IMR-90 (cell line): Measurements from ENCODE around the gene GTSE1. TPM values are rescaled to one million over a fixed set of nuclear protein-coding genes. Genes with fewer than 3 reads are reported as not detected.

Experiments
- ATAC-seq: fragments of 200-7000 bp; cut with Tn5 transposase; 2 replicates; pipeline ENCODE4 v1.9.1; 2020; ENCODE audit warnings: low read depth, mild to moderate bottlenecking, moderate library complexity
- BruUV-seq: library from RNA; stranded (reverse); fragments of 400-500 nt; replicated peaks from 2 replicates; lab custom pipeline; 2021; lab: Mats Ljungman, UMichigan
- CTCF ChIA-PET: fragments of 300-600 bp; formaldehyde crosslinking; extraction: SDS; loops from one replicate; lab custom pipeline; 2021; ENCODE audit warnings: antibody characterized with exemption; lab: Yijun Ruan, JAX
- POLR2A ChIA-PET: fragments of 300-600 bp; sonication (Branson Sonifier 250); formaldehyde crosslinking; loops from one replicate; lab custom pipeline; 2022; ENCODE audit warnings: antibody characterized with exemption; ENCODE audit not compliant: unreplicated experiment; lab: Charles Lee
- DNase-seq: peaks from one replicate; pipeline ENCODE4 v3.0.0; 2013
- H2AFZ ChIP-seq: replicated peaks from 2 replicates; pipeline ENCODE3; 2013; ENCODE audit warnings: low read length, mild to moderate bottlenecking; ENCODE audit not compliant: poor library complexity
- H2AK5ac ChIP-seq: 2 replicates; pipeline ENCODE4 v1.6.1; 2013; ENCODE audit warnings: low read depth, low read length, inconsistent platforms
- H2AK9ac ChIP-seq: replicated peaks from 2 replicates; pipeline ENCODE3; 2013; ENCODE audit warnings: mild to moderate bottlenecking, low read depth, low read length, moderate library complexity; ENCODE audit not compliant: poor library complexity
- H2BK120ac ChIP-seq: 2 replicates; pipeline ENCODE4 v1.6.1; 2013; ENCODE audit warnings: low read depth, low read length, inconsistent platforms
- H2BK15ac ChIP-seq: 3 replicates; pipeline ENCODE4 v1.6.1; 2013; ENCODE audit warnings: low read depth, low read length, inconsistent platforms
- H2BK20ac ChIP-seq: 2 replicates; pipeline ENCODE4 v1.6.1; 2013; ENCODE audit warnings: low read depth, mild to moderate bottlenecking, inconsistent platforms, low read length, moderate library complexity
- H2BK5ac ChIP-seq: 2 replicates; pipeline ENCODE4 v1.6.1; 2013; ENCODE audit warnings: mild to moderate bottlenecking, low read depth, low read length, inconsistent platforms; ENCODE audit not compliant: poor library complexity, severe bottlenecking
- H3K14ac ChIP-seq: replicated peaks from 2 replicates; pipeline ENCODE4 v1.6.1; 2013; ENCODE audit warnings: low read depth, low read length, inconsistent platforms
- H3K18ac ChIP-seq: 2 replicates; pipeline ENCODE4 v1.6.1; 2013; ENCODE audit warnings: low read depth, low read length, control low read depth
- H3K23ac ChIP-seq: 2 replicates; pipeline ENCODE4 v1.6.1; 2013; ENCODE audit warnings: low read depth, low read length, inconsistent platforms
- H3K27ac ChIP-seq: 2 replicates; pipeline ENCODE4 v1.5.1; 2013; ENCODE audit warnings: mild to moderate bottlenecking, control low read depth, low read length; ENCODE audit not compliant: insufficient read depth
- H3K27me3 ChIP-seq: 2 replicates; pipeline ENCODE4 v1.6.1; 2013; ENCODE audit warnings: low read length; ENCODE audit not compliant: control insufficient read depth, insufficient read depth
- H3K36me3 ChIP-seq: 2 replicates; pipeline ENCODE4 v1.6.1; 2013; ENCODE audit warnings: low read length, mixed read lengths; ENCODE audit not compliant: control insufficient read depth, insufficient read depth
- H3K4ac ChIP-seq: 2 replicates; pipeline ENCODE4 v1.6.1; 2013; ENCODE audit warnings: low read depth, low read length, inconsistent platforms
- H3K4me1 ChIP-seq: 2 replicates; pipeline ENCODE4 v1.6.1; 2013; ENCODE audit warnings: low read length, mixed read lengths; ENCODE audit not compliant: control insufficient read depth, insufficient read depth
- H3K4me2 ChIP-seq: 2 replicates; pipeline ENCODE4 v1.6.1; 2013; ENCODE audit warnings: low read depth, mild to moderate bottlenecking, control low read depth, low read length, moderate library complexity
- H3K4me3 ChIP-seq: 2 replicates; pipeline ENCODE4 v1.5.1; 2013; ENCODE audit warnings: low read depth, mild to moderate bottlenecking, control low read depth, low read length, moderate library complexity; ENCODE audit not compliant: insufficient read depth
- H3K56ac ChIP-seq: 2 replicates; pipeline ENCODE4 v1.6.1; 2013; ENCODE audit warnings: low read length, inconsistent platforms; ENCODE audit not compliant: insufficient read depth; ENCODE audit errors: extremely low read depth
- H3K79me1 ChIP-seq, 2 experiments: 2 replicates each; pipeline ENCODE4 v1.6.1; 2013; ENCODE audit warnings: low read length in 2 of 2, inconsistent platforms in 1 of 2, low read depth in 1 of 2
- H3K9ac ChIP-seq: 2 replicates; pipeline ENCODE4 v1.6.1; 2013; ENCODE audit warnings: low read depth, low read length, control low read depth
- H3K9me1 ChIP-seq: 2 replicates; pipeline ENCODE4 v1.6.1; 2013; ENCODE audit warnings: low read length, inconsistent platforms; ENCODE audit not compliant: insufficient read depth
- H3K9me3 ChIP-seq: 2 replicates; pipeline ENCODE4 v1.6.1; 2013; ENCODE audit warnings: low read length; ENCODE audit not compliant: control insufficient read depth, insufficient read depth
- H4K20me1 ChIP-seq: 2 replicates; pipeline ENCODE4 v1.6.1; 2013; ENCODE audit warnings: low read length, inconsistent platforms; ENCODE audit not compliant: insufficient read depth
- H4K5ac ChIP-seq: 2 replicates; pipeline ENCODE4 v1.6.1; 2013; ENCODE audit warnings: mild to moderate bottlenecking, low read depth, low read length, control low read depth
- H4K8ac ChIP-seq, 2 experiments: 2 replicates each; pipeline ENCODE4 v1.6.1; 2013; ENCODE audit warnings: low read depth in 2 of 2, low read length in 2 of 2, control low read depth in 1 of 2, inconsistent platforms in 1 of 2
- H4K91ac ChIP-seq: 2 replicates; pipeline ENCODE4 v1.6.1; 2013; ENCODE audit warnings: low read depth, low read length, inconsistent platforms; ENCODE audit not compliant: insufficient read depth
- CEBPB ChIP-seq: IDR thresholded peaks from 2 replicates; pipeline ENCODE4 v1.6.1; 2012; ENCODE audit warnings: low read depth, low read length, improper control_type of control experiment
- CTCF ChIP-seq: conservative IDR thresholded peaks from 2 replicates; pipeline ENCODE4 v1.5.1; 2012; ENCODE audit warnings: mild to moderate bottlenecking, low read depth, low read length, improper control_type of control experiment
- FOS ChIP-seq: fragments of 150-350 bp; IDR thresholded peaks from 2 replicates; pipeline ENCODE4 v1.6.1; 2016; ENCODE audit warnings: low read depth, low read length
- MAFK ChIP-seq: IDR thresholded peaks from 2 replicates; pipeline ENCODE4 v1.6.1; 2012; ENCODE audit warnings: low read depth, low read length, improper control_type of control experiment
- MXI1 ChIP-seq: IDR thresholded peaks from 2 replicates; pipeline ENCODE4 v1.6.1; 2012; ENCODE audit warnings: low read depth, mild to moderate bottlenecking, low read length, moderate library complexity, borderline replicate concordance
- NFE2L2 ChIP-seq: fragments of 150-350 bp; IDR thresholded peaks from 2 replicates; pipeline ENCODE4 v1.6.1; 2016; ENCODE audit warnings: low read depth, mild to moderate bottlenecking, low read length
- RAD21 ChIP-seq: IDR thresholded peaks from 2 replicates; pipeline ENCODE4 v1.6.1; 2012; ENCODE audit warnings: low read length, improper control_type of control experiment
- RFX5 ChIP-seq: IDR thresholded peaks from 2 replicates; pipeline ENCODE4 v1.8.0; 2012; ENCODE audit warnings: low read depth, mild to moderate bottlenecking, low read length, moderate library complexity
- SMC3 ChIP-seq: fragments of 150-350 bp; IDR thresholded peaks from 2 replicates; pipeline ENCODE4 v1.6.1; 2016; ENCODE audit warnings: low read depth, mild to moderate bottlenecking, antibody characterized with exemption, low read length, moderate library complexity
- WGBS, 2 experiments: methylation state at CpG; one replicate each; pipeline versions ENCODE4 v1.1.5 to v1.1.7; 2013; ENCODE audit warnings: missing lambda C conversion rate in 2 of 2; ENCODE audit not compliant: insufficient read length in 1 of 2; ENCODE audit errors: extremely low coverage in 2 of 2; 5-methylcytosine and 5-hydroxymethylcytosine counted together
- dilution Hi-C: fragments of 300-500 bp; cut with HindIII; formaldehyde crosslinking; loops from one replicate; pipeline ENCODE4 v1.14.3; 2018; ENCODE audit warnings: low sequenced_read_pairs; ENCODE audit not compliant: unreplicated experiment
- in situ Hi-C: fragments of 300-500 bp; cut with MboI; formaldehyde crosslinking; loops from 3 replicates; pipeline ENCODE4 v1.14.3; 2019; ENCODE audit warnings: low sequenced_read_pairs, inconsistent platforms, mixed read lengths
- intact Hi-C: fragments of 100-400 bp; cut with micrococcal nuclease; formaldehyde crosslinking; loops from 2 replicates; pipeline ENCODE4 v1.10.0; 2022
- polyA plus RNA-seq, 3 experiments: library from polyadenylated mRNA; depleted of rRNA; stranded (reverse); fragments of >200 nt; gene quantifications; 2 replicates each; pipeline ENCODE4 v1.2.3, GENCODE V29; 2012; ENCODE audit warnings: low replicate concordance in 1 of 3
- total RNA-seq: library from RNA; depleted of rRNA; stranded (reverse); fragments of >200 nt; gene quantifications from 2 replicates; pipeline ENCODE4 v1.2.3, GENCODE V29; 2012

GTSE1 gene
- total and polyA plus RNA-seq, 2 of the 4 experiments (the other 2 are of a cell fraction): 5.9 to 17.1 TPM

GRCh38 chr22:46368422-46368821 lies 71.8 kb downstream of the GTSE1 start:
- Histone ChIP-seq H3K27me3 (peaks cover 13% of the 10 kb centered on the region; the same call in 1 of the 2 replicates), H3K9me3 (no peaks in the 10 kb centered on the region), H2BK120ac (no peak overlapping the region), H4K5ac (no peak overlapping the region), H3K4me2 (no peak overlapping the region), H3K9ac (no peak overlapping the region), H3K4ac (no peak overlapping the region), H3K27ac (no peak overlapping the region), H4K20me1 (no peaks in the 10 kb centered on the region), H2AFZ (no peak overlapping the region), H4K91ac (no peak overlapping the region), H3K23ac (no peak overlapping the region), H2BK15ac (no peak overlapping the region), H2BK20ac (no peak overlapping the region), H3K36me3 (no peaks in the 10 kb centered on the region), H3K9me1 (no peaks in the 10 kb centered on the region; the same call in 1 of the 2 replicates), H3K4me1 (no peaks in the 10 kb centered on the region), H3K14ac (no peak overlapping the region), H3K56ac (no peak overlapping the region), H3K18ac (no peak overlapping the region), H4K8ac (no peak overlapping the region), H3K79me1 (no peaks in the 10 kb centered on the region), H3K4me3 (no peak overlapping the region), H2BK5ac (no peak overlapping the region), H2AK9ac (no peak overlapping the region), H2AK5ac (no peak overlapping the region)
- 54% methylated on average over 4 of the region's 12 CpGs; no CpG with 5 or more reads in 1 of the 2 experiments for WGBS, 2 experiments
- POLR2A ChIA-PET: no interaction called here
- TF ChIP-seq SMC3 (no peak), NFE2L2 (no peak), FOS (no peak), MAFK (no peak), CTCF (no peak), CEBPB (no peak), RAD21 (no peak), RFX5 (no peak), MXI1 (no peak)
- no TSS peak for BruUV-seq
- intact Hi-C loops: no loop called here
- no peak for ATAC-seq
- dilution Hi-C loops: no loop called here
- in situ Hi-C loops: loop anchor here (5.0 kb wide), 1 partner anchor 174 kb away; no protein-coding TSS in a partner anchor
- DNase-seq: no peak
- CTCF ChIA-PET: interaction anchor here (0.6 to 2.1 kb wide), 7 partner anchors 10 to 180 kb away, joined by 3 to 26 read pairs (median 5); partner anchors contain the start of gene CELSR1
